Motor neuron (in vitro differentiated cells): ENCODE data around the gene PSPC1. TPM values are rescaled to one million over a fixed set of nuclear protein-coding genes. Genes with fewer than 3 reads are reported as not detected.
"Not testable (repeated sequence)": the region's sequence is repeated elsewhere in the genome, so short reads cannot be mapped to it uniquely, and the experiment has no call there.

Source experiments
- ATAC-seq, 8 experiments: fragments of 200-7000 bp; cut with Tn5 transposase; replicated peaks in 6 of 8; 2 replicates each; pipeline ENCODE4 v1.8.0; 2021; ENCODE audit warnings: mild to moderate bottlenecking in 8 of 8, moderate library complexity in 8 of 8
- H3K27ac ChIP-seq, 2 donors: fragments of 250-450 bp; sonication (Bioruptor Pico); 2 replicates each; pipeline ENCODE4 v1.9.0; 2021; ENCODE audit warnings: antibody characterized with exemption in 2 of 2, mild to moderate bottlenecking in 2 of 2, moderate library complexity in 1 of 2
- H3K4me1 ChIP-seq, 2 donors: fragments of 250-450 bp; sonication (Bioruptor Pico); replicated peaks in 1 of 2; 2 replicates each; pipeline ENCODE4 v1.6.1; 2021; ENCODE audit warnings: antibody characterized with exemption in 2 of 2, mild to moderate bottlenecking in 2 of 2, moderate library complexity in 1 of 2
- H3K4me3 ChIP-seq, 5 donors: fragments of 250-450 bp; sonication (Bioruptor Pico); 2 replicates each; pipeline ENCODE4 v1.9.0; 2021; ENCODE audit warnings: antibody characterized with exemption in 5 of 5, mild to moderate bottlenecking in 5 of 5, moderate library complexity in 4 of 5
- WGBS, 10 experiments: fragments of 450-650 bp; shearing (Covaris generic); methylation state at CpG; one replicate each; pipeline ENCODE4 v1.0.0; 2022; 5-methylcytosine and 5-hydroxymethylcytosine counted together
- in situ Hi-C, 9 experiments: fragments of 400-800 bp; cut with MboI; loops; one replicate each; pipeline ENCODE4 v1.15.0; 2021; ENCODE audit warnings: low sequenced_read_pairs in 9 of 9, low pct_unique_long_range_greater_than_20kb in 2 of 9; ENCODE audit not compliant: unreplicated experiment in 9 of 9
- total RNA-seq, 8 experiments: library from RNA; unstranded; fragments of 300-600 nt; gene quantifications; 2 replicates each; pipeline versions ENCODE4 v1.2.3 to v1.2.4, GENCODE V29; 2022

PSPC1 gene, protein sequence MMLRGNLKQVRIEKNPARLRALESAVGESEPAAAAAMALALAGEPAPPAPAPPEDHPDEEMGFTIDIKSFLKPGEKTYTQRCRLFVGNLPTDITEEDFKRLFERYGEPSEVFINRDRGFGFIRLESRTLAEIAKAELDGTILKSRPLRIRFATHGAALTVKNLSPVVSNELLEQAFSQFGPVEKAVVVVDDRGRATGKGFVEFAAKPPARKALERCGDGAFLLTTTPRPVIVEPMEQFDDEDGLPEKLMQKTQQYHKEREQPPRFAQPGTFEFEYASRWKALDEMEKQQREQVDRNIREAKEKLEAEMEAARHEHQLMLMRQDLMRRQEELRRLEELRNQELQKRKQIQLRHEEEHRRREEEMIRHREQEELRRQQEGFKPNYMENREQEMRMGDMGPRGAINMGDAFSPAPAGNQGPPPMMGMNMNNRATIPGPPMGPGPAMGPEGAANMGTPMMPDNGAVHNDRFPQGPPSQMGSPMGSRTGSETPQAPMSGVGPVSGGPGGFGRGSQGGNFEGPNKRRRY
- total RNA-seq: 100 to 1,000 TPM in 1 of 8 experiments, 10 to 100 TPM in 7; 46.0 to 103 (median 49.2) TPM

DNA sequence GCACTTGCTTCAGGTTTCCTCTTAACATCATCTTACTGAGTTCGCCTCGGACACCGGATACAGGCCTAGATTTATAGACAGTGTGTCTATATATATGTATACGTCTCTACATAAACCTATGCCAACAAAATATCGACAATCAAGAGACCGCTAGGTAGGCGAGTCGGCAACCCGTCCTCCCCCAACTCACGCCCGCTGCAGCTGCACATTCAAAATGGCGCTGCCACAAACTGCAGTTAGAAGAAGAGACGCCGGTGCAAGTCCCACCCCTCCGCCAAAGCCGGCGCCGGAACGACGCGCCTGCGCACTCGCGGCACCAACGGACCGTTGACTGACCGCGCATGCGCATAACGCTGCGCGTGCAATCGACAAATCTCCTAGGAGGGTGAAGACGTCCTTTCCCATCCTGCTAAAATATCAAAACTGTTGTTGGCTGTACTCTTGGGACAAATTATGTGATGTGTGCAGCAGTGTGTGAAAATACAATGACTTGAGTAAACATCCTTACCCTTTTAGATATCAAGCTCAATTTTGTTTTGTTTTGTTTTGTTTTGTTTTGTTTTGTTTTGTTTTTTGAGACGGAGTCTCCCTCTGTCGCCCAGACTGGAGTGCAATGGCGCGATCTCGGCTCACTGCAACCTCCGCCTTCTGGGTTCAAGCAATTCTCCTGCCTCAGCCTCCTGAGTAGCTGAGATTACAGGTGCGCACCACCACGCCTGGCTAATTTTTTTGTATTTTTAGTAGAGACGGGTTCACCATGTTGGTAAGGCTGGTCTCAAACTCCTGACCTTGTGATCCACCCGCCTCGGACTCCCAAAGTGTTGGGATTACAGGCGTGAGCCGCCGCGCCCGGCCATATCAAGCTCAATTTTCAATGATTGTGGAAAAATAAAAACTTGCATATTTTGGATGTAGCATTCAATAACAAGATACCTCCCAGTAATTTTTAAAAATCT is at the start of gene PSPC1:
PSPC1 (minus strand) TSS at position 219 of the 956 bp plus-strand sequence; CDS start at position 31, 188 bp downstream.
- 0 to 83% (median 50%) methylated on average over 2 to 21 of the region's 50 CpGs; no CpG with 5 or more reads in 1 of the 10 experiments for WGBS, 10 experiments

DNA sequence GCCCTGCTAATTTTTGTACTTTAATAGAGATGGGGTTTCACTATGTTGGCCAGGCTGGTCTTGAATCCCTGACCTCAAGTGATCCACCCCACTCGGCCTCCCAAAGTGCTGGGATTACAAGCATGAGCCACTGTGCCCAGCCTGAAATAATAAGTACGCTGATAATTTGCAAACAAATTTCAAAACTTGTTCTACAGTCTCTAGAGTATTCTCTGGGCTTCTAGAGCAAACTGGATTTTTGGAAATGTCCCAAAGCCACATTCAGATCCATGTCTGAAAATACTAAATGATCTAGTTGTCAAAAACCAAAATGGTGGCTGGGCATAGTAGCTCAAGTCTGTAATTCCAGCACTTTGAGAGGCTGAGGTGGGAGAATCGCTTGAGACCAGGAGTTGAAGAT is 39.9 kb upstream of the PSPC1 start:
- no peak overlapping the region for H3K4me3 ChIP-seq
- in situ Hi-C loops: no loop called here
- no peak overlapping the region for H3K27ac ChIP-seq
- no peak for ATAC-seq
- H3K4me1 ChIP-seq: no peaks in the 10 kb centered on the region
- WGBS, 10 experiments: 68 to 100% (median 95%) methylated on average over 1 to 3 of the region's 3 CpGs; no CpG with 5 or more reads in 1 of the 10 experiments

More for the DNA sequence above, at the start of gene PSPC1:
- H3K4me1 ChIP-seq: not testable (repeated sequence)
- peak within 1 kb of the TSS; percentile 89 to 91 for H3K27ac ChIP-seq
- peak; percentile 85 to 95 (median 92) for ATAC-seq
- in situ Hi-C loops: loop anchor here in 1 of 9 experiments (25.0 kb wide), 1 partner anchor 104 kb away; no protein-coding TSS in a partner anchor
- H3K4me3 ChIP-seq: peak within 1 kb of the TSS; percentile 59 to 87 (median 64)

DNA sequence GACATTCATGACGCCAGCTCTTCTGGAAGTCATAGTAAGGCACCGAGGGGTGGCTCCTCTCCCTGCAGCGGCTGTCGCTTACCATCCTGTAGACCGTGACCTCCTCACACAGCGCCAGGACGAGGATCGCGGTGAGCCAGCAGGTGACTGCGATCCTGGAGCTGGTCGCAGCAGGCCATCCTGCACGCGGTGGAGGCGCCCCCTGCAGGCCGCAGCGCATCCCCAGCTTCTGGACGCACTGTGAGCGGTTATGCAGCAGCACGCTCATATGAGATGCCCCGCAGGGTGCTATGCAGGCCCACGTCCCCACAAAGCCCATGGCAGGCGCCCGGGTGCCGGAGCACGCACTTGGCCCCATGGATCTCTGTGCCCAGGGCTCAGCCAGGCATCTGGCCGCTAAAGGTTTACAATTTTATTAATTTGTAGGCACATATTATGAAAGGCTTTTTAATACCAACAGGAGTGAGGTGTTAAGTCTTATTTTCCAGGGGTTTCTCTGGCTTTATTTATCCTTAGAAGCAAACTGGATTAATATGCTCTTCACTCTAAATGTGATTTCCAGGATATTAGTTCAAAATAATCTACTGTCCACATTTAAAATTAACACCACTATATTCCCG is 35.6 kb upstream of the PSPC1 start:
- H3K4me1 ChIP-seq: no peaks in the 10 kb centered on the region
- WGBS, 10 experiments: 92 to 100% (median 100%) methylated on average over 1 to 8 of the region's 27 CpGs; no CpG with 5 or more reads in 2 of the 10 experiments
- H3K27ac ChIP-seq: no peak overlapping the region
- in situ Hi-C loops: no loop called here
- ATAC-seq: no peak
- H3K4me3 ChIP-seq: no peak overlapping the region

DNA sequence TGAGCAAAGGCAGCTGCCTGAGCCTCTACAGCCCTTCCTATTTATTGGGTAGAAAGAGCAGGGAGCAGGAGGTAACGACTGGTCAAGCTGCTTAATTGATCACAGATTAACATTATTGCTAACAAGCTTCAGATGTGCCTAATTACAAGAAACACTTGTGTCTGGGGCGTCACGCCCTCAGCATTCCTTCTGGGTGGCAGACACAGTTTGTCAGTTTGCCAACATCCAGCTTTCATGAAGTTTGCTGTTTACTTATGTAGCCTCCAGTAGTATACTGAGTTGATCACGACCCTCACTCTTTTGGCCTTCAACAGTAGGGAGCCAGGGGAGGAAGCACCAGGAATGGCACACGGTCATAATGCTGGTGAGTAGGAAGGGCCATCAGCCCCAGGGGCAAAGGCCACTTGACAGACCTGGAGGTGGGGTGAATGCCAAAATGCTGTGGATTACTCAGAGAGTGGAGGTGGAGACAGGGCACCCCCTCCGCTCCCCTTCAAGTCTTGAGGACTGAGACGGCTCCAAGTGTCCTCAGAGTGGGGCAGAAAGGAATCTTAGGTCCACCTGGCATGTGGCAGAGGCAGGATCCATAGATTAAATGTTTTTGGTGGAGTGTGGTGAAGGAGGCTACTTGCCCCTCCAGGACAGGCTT is 34.9 kb upstream of the PSPC1 start:
- Histone ChIP-seq H3K4me1 (no peaks in the 10 kb centered on the region), H3K4me3 (no peak overlapping the region), H3K27ac (no peak overlapping the region)
- ATAC-seq: no peak
- in situ Hi-C loops: no loop called here
- 57 to 100% (median 91%) methylated on average over 1 to 4 of the region's 7 CpGs; no CpG with 5 or more reads in 4 of the 10 experiments for WGBS, 10 experiments

DNA sequence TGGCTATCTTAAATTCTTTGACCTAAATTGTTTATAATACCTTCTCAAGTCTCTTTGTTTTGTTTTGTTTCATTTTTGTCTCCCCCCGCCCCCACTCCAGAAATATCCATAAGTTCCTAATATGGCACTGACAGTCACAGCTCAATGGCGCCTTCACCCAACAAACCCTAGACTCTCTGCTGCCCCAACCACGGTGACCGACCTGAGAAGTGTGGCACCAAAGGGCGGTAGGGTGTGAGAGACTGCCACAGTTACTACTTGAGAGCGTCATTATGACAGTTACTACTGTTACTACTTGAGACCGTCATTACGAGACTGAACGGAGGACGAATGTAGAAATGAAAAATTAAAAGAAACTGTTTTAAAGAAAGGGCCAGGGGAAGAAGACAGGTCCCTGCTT is 34.4 kb upstream of the PSPC1 start:
- in situ Hi-C loops: no loop called here
- no peak overlapping the region for H3K4me3 ChIP-seq
- H3K4me1 ChIP-seq: no peaks in the 10 kb centered on the region
- 96 to 100% (median 96%) methylated on average over 2 to 10 of the region's 10 CpGs; no CpG with 5 or more reads in 5 of the 10 experiments for WGBS, 10 experiments
- H3K27ac ChIP-seq: no peak overlapping the region
- no peak for ATAC-seq

DNA sequence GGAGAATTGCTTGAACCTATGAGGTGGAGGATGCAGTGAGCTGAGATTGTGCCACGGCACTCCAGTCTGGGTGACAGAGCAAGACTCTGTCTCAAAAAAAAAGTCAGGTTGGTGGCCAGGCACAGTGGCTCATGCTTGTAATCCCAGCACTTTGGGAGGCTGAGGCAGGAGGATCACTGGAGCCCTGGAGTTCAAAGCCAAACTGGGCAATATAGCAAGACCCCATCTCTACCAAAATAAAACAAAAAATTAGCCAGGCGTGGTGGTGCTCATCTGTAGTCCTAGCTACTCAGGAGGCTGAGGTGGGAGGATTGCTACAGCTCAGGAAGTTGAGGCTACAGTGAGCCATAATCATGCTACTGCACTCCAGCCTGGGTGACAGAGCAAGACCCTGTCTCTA is 33.1 kb upstream of the PSPC1 start:
- H3K4me3 ChIP-seq, in situ Hi-C loops, H3K4me1 ChIP-seq, H3K27ac ChIP-seq, ATAC-seq: not testable (repeated sequence)
- WGBS, 10 experiments: 89 to 100% (median 100%) methylated on average over 1 to 2 of the region's 2 CpGs; no CpG with 5 or more reads in 3 of the 10 experiments

DNA sequence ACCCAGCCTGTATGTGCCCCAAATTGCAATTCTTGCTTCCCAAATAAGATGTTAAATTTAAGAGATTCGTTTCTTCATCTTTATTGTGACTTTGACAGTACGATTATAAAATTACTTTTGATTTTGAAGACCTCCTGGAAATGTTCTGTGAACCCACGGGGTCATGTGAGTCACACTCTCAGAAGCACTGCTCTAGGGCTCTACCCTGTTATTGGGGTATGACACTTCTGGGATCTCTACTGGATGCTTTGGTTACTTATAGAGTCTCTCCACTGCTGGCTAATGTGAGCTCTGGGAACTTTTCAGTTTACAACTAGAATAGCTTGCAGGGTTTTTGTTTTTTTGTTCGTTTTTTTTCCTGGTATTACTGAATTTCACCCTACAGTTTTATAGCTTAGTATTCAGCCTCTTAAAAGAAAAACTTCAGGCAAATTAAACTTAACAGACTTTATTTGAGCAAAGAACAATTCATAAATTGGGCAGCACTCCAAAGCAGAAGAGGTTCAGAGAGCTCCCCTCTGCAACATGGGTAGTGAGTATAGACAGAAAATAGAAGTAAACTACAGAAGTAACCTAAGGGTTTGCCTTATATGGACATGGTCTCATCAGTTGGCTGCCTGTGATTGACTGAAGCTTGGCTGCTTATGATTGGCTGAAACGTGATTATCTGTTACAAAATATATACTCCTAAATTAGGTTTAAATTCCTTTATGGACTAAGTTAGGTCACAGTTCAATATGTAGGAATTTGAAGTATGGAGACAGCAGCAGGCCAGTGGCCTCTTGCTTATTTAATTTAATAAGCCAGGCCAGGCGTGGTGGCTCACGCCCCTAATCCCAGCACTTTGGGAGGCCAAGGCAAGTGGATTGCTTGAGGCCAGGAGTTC is 28.5 kb upstream of the PSPC1 start:
- ATAC-seq: peak in 2 of 8 experiments; percentile 22 to 56
- Histone ChIP-seq H3K27ac (no peak overlapping the region), H3K4me3 (no peak overlapping the region), H3K4me1 (no peaks in the 10 kb centered on the region)
- in situ Hi-C loops: no loop called here
- 73 to 100% (median 97%) methylated on average over 3 to 7 of the region's 7 CpGs; no CpG with 5 or more reads in 1 of the 10 experiments for WGBS, 10 experiments

DNA sequence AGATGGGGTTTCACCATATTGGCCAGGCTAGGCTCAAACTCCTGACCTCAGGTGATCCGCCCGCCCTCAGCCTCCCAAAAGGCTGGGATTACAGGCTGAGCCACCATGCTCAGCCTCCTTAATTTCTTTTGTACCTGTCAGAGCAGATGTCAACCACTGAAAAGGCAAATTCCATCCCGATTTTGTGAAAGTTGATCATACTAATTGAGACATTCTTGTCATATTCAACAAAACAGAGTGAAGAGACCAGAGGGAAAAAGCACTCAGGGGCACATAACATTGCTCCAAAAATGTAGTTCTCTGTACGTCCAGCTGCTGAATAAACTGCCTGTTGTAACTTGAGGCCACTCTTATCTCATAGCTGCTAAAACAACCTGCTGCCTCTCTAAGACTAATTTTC is 27.4 kb upstream of the PSPC1 start:
- 57 to 100% (median 89%) methylated on average over 1 to 4 of the region's 4 CpGs; no CpG with 5 or more reads in 2 of the 10 experiments for WGBS, 10 experiments
- H3K4me1 ChIP-seq: no peaks in the 10 kb centered on the region
- in situ Hi-C loops: no loop called here
- no peak for ATAC-seq
- no peak overlapping the region for H3K27ac ChIP-seq
- no peak overlapping the region for H3K4me3 ChIP-seq

DNA sequence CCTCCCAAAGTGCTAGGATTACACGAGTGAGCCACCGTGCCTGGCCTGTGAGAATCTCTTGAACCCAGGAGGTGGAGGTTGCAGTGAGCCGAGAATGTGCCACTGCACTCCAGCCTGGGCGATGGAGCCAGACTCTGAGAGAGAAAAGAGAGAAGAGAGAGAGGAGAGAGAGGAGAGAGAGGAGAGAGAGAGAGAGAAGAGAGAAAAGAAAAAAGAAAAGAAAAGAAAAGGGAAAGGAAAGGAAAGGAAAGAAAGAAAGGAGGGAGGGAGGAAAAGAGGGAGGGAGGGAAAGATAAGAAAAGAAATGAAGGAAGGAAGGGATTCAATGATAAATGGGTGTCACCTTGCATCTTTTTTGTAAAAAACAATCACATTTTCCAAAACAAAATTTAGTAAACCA is 23.0 kb upstream of the PSPC1 start:
- in situ Hi-C loops: no loop called here
- 80 to 93% (median 92%) methylated on average over 1 to 3 of the region's 4 CpGs; no CpG with 5 or more reads in 7 of the 10 experiments for WGBS, 10 experiments
- no peak for ATAC-seq
- Histone ChIP-seq H3K4me1 (no peaks in the 10 kb centered on the region), H3K27ac (no peak overlapping the region), H3K4me3 (no peak overlapping the region)

DNA sequence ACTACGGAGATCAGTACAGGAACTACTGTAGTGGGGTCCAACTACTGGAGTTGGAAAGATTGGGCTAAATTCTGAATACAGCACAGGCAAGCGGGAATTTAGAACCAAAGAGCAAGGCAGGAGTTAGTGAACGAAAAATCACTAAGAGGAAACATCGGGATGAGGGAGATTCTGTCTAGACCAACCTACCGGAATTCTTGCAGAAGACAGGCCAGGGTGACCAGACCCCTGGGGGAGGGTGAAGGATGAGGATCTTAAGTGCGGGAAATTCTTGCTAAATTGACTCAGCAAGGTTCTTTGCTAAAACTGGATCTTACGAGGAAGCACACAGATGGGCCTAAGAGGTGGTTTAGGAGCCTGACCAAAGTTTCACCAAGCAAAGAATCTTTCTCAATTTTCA is 13.2 kb upstream of the PSPC1 start:
- ATAC-seq: no peak
- in situ Hi-C loops: loop anchor here in 1 of 9 experiments (25.0 kb wide), 1 partner anchor 91 kb away; no protein-coding TSS in a partner anchor
- no peak overlapping the region for H3K4me3 ChIP-seq
- WGBS, 10 experiments: 88 to 100% (median 93%) methylated on average over 3 to 6 of the region's 7 CpGs
- H3K4me1 ChIP-seq: no peaks in the 10 kb centered on the region
- H3K27ac ChIP-seq: no peak overlapping the region

DNA sequence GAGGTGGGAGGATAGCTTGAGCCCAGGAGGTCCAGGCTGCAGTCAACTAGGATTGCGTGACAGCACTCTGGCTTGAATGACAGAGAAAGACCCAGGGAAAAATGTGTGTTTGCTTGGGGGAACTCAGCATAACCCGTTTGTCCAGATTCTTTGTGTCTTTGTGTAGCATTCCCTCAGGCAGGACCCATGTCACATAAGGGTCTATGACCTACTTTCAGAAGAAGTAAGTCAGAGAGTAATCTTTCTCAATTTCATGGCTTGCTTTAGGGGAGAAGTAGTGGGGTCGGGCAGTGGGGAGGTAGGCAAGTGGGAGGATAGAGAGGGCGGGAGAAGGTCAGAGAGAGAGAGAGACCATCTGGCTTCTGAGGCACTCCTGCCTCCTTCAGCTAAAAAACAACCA is 11.9 kb upstream of the PSPC1 start:
- ATAC-seq: no peak
- H3K4me3 ChIP-seq: no peak overlapping the region
- in situ Hi-C loops: loop anchor here in 1 of 9 experiments (25.0 kb wide), 1 partner anchor 93 kb away; no protein-coding TSS in a partner anchor
- no peaks in the 10 kb centered on the region for H3K4me1 ChIP-seq
- 79 to 100% (median 100%) methylated on average over 1 to 3 of the region's 4 CpGs; no CpG with 5 or more reads in 5 of the 10 experiments for WGBS, 10 experiments
- no peak overlapping the region for H3K27ac ChIP-seq
